GM19023 (cell line): Measurements from ENCODE around the gene IL17D.
"Not testable (repeated sequence)": the region's sequence is repeated elsewhere in the genome, so short reads cannot be mapped to it uniquely, and the experiment has no call there.

Experiments used
- ATAC-seq: cut with Tn5 transposase; IDR thresholded peaks from one replicate; pipeline ENCODE4 v1.9.1; 2021; ENCODE audit warnings: mild to moderate bottlenecking, moderate library complexity; ENCODE audit not compliant: unreplicated experiment

Gene IL17D

DNA sequence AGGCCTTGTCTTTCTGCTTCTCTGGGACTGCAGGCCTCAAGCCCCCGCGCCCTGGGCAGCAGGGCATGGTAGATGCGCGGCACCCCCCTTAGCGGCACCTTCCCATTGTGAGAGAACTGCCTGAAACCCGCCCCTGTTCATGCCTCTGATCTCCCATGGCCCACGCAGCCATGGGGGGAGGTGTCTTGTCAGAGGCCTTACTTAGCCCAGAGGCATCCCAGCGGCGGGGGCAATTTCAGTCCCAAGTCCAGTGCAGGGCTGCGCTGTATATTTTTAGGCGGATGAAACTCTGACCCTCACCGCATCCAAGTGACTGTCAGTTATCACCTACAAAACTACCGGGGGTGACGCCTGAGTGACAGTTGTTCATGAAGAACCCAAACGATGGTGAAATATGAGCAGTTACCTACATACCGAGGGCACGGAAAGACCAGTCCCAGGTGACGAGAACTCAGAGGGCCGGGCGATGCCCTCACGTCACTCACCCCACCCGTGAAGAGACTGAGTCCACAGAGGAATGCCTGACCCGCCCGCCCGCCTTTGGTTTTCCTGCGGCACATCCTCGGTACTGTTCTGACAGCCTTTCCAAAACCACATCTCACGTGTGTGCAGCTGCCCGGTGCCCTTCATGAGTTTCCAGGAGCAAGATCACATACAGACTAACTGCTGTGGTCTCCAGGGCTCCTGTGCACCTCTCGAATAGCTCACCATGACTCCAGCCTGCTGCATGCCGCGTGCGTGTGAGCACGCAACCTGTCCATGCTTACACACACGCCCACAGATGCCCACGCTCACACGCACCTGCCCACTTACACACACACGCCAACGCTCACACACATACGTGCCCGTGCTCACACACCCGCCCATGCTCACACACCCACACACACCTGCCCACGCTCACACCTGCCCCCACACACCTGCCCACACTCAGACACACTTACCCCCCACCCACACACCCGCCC lies 14.4 kb downstream of the IL17D start:
- no peak for ATAC-seq

DNA sequence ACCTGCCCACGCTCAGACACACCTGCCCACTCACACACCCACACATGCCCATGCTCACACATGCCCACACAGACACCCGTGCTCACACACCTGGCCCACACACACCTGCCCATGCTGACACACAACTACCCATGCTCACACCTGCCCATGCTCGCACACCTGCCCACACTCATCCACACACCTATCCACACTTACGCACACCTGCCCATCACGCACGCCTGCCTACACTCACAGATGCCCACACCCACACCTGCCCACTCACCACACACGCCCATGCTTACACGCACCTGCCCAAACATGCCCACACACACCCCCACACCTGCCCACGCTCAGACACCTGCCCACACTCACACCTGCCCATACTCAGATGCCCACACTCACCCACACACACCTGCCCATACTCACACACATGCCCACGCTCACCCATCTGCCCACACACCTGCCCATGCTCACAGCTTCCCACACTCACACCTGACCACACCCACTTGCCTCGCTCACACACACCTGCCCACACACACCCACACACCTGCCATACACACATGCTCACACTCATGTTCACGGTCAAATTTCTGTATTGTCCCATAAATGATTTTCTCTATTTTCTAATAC lies 15.6 kb downstream of the IL17D start:
- ATAC-seq: no peak

DNA sequence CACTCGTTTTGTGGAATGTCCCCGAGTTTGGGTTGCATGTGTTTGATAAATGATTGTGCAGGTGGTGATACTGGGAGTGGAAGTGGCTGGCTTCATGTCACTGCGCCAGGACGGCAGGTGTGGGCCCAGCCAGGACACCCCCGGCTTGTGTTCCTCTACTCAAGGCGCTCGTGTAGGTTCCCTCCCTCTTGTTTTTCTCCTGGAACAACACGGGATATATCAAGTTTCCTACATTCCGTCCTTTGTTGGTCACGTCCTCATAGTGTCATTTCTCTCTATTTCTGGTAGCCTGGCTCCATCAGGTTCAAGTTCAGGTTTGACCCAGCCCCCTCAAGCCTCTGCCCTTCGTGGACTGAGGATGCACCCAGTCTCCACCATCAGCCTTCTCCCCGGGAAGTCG lies 16.3 kb downstream of the IL17D start:
- ATAC-seq: no peak

DNA sequence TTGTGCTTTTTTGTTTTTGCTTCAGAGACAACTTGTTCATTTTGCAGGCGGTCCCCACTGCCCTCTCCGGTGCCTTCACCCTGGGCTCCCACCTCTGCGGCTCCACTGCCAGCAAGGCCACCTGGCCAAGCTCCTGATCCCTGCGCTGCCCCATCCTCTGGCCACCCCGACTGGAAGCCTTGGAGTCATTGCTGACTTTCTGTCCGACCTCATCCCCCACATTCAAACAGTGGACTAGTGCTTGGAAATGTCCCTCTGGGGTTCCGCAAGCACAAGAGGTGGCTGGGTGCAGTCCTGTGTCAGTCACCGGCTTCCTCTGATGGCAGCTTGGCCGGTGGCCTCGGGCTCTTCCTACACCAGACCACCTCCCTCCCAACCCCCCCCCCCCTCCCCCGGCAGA lies 17.0 kb downstream of the IL17D start:
- no peak for ATAC-seq

DNA sequence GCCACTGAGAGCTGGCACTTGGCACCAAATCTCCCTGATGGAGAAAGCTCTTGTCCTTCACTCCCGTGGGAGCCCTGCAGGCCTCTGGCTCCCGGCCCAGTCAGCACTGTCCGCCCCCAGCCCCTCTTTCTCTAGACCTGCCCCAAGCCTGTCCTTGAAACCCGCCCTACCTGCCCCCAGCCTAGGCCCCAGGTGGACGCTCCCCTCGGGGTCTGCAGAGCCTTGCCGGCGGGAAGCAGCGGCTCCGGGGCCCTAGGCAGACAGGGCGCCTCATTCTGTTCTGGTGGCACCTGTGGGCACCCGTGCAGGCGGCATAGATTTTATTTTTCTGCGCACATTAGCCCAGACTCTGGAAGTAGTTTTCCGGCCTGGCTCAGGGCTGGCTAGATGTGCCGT lies 17.6 kb downstream of the IL17D start:
- no peak for ATAC-seq

DNA sequence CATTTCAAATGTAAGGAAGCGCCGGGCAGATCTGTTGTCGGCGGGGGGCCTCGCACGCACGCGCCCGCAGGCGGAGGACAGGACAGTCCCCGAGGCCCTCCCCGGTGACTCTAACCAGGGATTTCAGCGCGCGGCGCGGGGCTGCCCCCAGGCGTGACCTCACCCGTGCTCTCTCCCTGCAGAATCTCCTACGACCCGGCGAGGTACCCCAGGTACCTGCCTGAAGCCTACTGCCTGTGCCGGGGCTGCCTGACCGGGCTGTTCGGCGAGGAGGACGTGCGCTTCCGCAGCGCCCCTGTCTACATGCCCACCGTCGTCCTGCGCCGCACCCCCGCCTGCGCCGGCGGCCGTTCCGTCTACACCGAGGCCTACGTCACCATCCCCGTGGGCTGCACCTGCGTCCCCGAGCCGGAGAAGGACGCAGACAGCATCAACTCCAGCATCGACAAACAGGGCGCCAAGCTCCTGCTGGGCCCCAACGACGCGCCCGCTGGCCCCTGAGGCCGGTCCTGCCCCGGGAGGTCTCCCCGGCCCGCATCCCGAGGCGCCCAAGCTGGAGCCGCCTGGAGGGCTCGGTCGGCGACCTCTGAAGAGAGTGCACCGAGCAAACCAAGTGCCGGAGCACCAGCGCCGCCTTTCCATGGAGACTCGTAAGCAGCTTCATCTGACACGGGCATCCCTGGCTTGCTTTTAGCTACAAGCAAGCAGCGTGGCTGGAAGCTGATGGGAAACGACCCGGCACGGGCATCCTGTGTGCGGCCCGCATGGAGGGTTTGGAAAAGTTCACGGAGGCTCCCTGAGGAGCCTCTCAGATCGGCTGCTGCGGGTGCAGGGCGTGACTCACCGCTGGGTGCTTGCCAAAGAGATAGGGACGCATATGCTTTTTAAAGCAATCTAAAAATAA lies 18.2 kb downstream of the IL17D start:
- ATAC-seq: no peak

DNA sequence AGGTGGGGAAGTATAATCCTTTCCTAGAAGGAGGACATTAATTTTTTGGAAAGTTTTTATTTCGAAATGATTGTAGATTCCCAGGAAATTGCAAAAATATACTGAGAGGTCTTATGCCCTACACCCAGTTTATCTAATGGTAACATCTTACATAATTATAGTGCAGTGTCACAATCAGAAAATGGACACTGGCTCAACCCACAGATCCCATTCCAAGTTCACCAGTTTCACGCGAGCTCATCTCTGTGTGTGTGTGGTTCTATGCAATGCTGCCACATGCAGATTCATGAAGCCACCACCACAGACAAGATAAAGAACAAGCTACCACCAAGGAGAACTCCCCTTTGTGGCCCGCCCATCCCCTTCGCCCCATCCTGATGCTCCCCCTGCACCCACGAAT lies 24.4 kb downstream of the IL17D start:
- no peak for ATAC-seq

DNA sequence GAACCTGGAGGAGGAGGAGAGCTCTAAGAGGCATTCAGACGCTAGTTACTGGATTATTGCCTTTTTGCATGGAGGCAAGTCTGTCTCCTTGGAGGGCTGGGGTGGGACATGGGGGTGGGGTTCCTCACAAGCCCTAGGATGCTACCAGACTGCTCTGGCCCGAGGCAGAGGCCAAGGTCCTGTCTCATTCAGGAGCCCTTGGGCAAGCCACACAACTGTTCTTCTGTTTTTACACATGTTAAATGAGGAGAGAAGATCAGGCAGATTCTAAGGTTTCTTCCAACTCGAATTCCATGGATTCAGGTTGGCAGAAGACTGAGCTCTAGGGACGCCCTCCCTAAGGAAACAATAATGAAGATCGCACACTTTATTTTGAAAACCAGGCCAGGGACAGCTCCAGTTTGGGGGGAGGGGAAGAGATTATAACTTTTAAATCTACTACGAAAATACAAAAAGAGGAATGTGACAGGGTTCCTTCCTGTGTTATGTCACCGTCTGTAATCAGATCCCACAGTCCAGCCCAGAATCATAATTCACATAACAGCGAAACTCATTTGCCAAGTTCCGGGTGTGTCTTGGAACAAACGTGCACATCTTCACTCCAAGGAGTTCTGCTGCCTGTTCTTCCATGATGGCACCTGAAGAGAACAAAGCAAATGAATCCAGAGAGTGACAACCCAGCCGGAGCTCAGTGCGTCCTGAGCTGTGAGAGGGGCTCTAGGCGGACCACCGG lies 25.2 kb downstream of the IL17D start:
- ATAC-seq: no peak

DNA sequence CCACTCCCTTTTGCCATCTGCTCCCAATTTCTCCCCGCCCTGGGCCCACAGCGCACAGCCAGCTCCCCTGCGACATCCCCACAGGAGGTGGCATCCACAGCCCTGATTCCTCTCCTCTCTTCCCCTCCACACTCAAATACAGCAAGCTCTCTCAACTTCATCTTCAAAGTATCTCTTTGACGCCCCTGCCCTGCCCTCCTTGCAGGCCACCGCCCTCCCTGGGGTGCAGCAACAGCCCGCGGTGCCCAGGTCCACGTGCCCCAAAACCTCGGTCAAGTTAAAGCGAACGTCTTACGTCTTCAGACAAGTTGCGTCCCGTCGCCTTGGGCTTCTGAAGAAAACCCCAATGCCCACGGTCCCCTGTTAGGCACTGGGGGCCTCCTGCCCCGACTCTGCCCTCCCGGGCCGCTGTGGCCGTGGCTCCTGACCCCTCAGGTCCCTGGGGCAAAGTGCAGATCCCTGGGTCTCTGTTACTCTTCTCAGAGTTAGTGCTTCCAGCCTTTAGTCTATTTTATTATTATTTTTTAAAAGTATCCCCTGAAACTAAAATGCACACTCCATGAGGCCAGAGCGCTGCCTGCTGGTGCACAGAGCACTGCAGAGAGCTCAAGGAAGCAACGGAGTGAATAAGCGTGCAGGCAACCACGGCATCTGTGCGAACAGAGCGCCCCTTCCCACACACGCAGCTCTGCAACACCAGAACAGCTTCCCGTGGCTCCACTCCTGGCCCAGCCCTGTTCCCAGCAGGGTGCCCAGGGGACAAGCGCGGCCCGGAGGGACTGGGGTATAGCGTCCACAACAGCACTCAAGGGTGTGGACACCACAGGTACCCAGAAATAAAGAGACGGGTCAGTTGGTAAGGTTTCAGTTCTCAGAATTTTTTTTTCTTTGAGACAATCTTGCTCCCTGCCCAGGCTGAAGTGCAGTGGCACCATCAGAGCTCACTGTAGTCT lies 26.4 kb downstream of the IL17D start:
- ATAC-seq: no peak

DNA sequence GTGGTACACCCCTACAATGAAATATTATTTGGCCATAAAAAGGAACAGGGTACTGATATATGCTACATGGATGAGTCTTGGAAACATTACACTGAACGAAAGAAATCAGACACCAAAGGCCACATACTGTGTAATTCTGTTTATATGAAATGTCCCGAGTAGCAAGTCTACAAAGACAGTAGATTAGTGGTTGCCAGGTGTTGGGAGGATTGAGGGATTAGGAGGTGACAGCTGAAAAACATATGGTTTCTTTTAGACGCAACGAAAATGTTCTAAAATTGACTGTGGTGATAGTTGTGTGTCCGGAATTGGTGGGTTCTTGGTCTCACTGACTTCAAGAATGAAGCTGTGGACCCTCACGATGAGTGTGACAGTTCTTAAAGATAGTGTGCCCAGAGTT lies 35.1 kb downstream of the IL17D start:
- no peak for ATAC-seq

DNA sequence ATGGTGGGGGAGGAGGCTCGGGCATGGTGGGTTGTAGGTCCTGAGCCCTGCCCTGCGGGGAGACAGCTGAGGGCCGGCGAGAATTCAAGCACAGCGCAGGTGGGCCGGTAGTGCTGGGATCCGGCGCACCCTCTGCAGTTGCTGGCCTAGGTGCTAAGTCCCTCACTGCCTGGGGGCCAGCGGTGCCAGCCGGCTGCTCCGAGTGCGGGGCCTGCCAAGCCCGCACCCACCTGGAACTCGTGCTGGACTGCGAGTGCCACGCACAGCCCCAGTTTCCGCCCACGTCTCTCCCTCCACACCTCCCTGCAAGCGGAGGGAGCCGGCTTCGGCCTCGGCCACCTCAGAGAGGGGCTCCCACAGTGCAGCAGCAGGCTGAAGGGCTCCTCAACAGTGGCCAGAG lies 36.5 kb downstream of the IL17D start:
- ATAC-seq: no peak

DNA sequence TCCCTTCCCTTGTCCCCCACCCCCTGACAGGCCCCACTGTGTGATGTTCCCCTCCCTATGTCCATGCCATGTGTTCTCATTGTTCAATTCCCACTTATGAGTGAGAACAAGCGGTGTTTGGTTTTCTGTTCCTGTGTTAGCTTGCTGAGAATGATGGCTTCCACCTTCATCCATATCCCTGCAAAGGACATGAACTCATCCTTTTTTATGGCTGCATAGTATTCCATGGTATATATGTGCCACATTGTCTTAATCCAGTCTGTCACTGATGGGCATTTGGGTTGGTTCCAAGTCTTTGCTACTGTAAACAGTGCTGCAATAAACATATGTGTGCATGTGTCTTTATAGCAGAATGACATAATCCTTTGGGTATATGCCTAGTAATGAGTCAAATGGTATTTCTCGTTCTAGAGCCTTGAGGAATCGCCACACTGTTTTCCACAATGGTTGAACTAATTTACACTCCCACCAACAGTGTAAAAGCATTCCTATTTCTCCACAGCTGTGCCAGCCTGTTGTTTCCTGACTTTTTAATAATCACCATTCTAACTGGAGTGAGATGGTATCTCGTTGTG lies 40.4 kb downstream of the IL17D start:
- not testable (repeated sequence) for ATAC-seq

DNA sequence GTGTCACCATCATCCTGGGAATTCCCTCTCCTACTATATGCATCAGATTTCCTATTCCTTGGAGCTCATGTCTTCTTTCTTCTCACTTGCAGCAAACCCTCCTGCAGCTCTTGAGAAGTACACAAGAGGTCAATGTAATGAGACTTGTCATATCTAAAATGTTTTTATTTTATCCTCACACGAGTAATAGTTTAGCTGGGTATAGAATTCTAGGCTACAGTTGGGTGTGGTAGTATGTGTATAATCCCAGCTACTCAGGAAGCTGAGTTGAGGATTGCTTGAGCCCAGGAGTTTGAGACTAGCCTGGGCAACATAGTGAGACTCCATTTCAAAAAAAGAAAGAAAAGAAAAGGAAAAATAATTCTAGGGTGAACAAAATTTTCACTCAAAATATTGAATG lies 45.9 kb downstream of the IL17D start:
- no peak for ATAC-seq

DNA sequence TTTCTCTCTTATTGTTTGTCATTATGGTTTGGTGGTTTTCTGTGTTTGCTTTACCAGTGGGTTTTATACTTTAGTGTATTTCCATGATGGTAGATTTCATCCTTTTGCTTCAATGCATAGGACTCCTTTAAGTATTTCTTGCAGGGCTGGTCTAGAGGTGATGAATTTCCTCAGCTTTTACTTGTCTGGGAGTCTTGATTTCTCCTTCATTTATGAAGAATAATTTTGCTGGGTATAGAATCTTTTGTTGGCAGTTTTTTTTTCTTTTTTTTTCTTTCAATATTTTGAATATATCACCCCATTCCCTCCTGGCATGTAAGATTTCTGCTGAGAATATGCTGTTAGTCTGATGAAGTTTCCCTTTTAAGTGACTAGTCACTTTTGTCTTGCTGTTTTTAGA lies 50.5 kb downstream of the IL17D start:
- ATAC-seq: no peak

DNA sequence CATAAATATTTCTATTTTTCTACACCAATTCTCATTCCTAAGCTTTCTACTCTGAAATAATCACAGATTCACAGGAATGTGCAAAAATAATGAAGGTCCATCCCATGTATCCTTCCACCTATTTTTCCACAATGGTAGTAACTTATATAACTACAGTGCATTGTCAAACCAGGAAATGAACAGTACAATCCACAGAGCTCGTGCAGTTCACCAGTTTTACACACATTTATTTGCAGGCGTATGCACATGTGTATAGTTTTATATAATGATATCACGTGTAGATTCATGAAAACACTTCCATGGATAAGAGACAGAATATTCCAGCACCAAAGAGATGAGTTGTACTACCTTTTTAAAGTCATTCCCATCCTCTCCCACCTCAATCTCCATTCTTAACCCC lies 57.4 kb downstream of the IL17D start:
- no peak for ATAC-seq

DNA sequence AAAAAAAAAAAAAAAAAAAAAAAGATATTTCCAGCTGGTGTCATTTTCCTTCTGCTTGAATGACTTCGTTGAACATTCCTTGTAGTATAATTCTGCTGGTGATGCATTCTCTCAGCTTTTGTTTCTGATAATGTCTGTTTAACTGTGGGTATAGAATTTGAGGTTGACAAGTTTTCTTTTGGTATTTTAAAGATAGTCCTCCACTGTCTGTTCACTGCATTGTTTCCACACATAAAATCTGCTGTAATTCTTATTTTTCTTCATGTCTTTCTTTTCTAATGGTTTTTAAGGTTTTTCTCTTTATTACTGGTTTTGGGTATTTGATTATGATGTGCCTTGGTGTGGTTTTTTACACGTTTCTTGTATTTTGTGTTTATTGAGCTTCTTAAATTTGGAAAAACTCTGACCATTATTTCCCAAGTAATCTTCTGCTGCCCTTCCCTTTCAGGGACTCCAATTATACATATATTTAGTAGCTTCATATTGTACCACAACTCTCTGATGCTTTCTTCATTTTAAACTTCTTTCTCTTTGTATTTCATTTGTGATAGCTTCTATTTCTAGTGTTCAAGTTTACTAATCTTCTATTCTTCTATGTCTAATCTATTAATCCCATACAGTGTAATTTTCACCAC lies 63.9 kb downstream of the IL17D start:
- no peak for ATAC-seq

DNA sequence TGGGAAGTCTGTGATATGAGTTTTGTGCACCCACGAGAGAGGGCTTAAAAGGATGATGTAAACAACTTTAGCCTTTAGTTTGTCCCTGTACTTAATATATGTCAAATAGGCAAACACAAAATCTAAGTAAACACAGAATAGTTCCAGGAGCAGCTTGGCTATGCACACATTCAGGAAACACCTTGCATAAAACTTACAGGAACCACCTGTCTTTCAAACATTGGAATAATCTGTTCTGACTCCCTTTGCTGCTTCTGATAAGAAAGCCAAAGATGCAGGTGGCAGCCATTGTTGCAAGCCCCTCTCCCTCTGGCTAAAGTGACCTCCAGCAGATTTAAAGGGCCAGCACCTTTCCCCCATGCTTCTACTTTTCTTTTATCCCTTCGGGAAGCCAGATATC lies 65.6 kb downstream of the IL17D start:
- ATAC-seq: no peak

DNA sequence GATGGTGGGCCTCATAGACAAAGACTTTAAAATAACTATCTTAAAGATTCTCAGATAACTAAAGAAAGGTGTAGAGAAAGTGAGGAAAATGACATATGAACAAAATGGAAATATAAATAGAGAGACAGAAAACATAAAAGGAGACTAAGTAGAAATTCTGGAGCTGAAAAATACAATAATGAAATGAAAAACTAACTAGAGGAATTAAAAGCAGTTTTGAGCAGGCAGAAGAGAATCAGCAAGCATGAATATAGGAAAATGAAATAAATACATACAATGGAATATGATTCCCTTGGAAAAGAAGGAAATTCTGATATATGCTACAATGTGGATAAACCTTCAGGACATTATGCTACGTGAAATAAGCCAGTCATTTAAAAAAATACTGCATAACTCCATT lies 66.3 kb downstream of the IL17D start:
- ATAC-seq: no peak
